H1 (cell line): ENCODE data around the gene MAP4K5. TPM values are rescaled to one million over a fixed set of nuclear protein-coding genes. Genes with fewer than 3 reads are reported as not detected.

ENCODE experiments used
- CBX8 ChIP-seq: fragments of 300-800, 300-1000 bp; sonication (generic); IDR thresholded peaks from 2 replicates; pipeline ENCODE4 v1.7.1; 2016; ENCODE audit warnings: low read depth, low read length, borderline replicate concordance
- polyA plus RNA-seq, 7 experiments: library from polyadenylated mRNA; depleted of rRNA in 3 of 7; stranded (reverse) in 5 of 7; unstranded in 2 of 7; fragments of >200 nt in 5 of 7; fragments of 200-250 nt in 2 of 7; gene quantifications; 1 replicate in 5 of 7; 2 replicates in 1 of 7; 4 replicates in 1 of 7; pipeline versions ENCODE4 v1.2.1 to v1.2.3, GENCODE V29; 2011 to 2013; ENCODE audit warnings: missing spikeins in 2 of 7, mixed read lengths in 2 of 7
- total RNA-seq: library from RNA; stranded (reverse); fragmentation: NEBNext Ultra II Directional; extraction: Animal tissue kit (Norgen Biotek cat#: 25700); gene quantifications from 2 replicates; pipeline ENCODE4 v1.2.1, GENCODE V29; 2021

The MAP4K5 gene
- total and polyA plus RNA-seq, 2 of the 8 experiments (the other 6 are each of a cell fraction or from before 2014, with no cell fraction given) = 7.6 to 34.5 TPM

DNA sequence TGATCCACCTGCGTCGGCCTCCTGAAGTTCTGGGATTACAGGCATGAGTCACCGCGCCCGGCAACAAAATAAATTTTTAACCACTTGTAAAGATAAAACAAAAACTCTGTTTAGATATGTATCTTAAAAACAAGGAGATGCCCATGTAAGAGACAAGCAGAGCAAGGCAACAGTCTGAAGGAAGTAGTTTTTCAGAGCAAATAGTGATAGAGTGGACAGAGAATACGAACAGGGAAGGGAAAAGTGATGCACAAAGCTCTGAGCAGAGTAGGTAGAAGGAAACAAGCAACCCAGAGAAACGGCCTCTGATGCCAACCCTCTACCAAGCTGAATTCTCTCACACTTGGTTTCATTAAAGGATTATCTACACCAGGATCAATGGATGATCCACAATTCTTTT lies 110.9 kb downstream of the MAP4K5 start (continued):
- TF ChIP-seq CBX8 = no peak
